GM19463 (cell line): ENCODE measurements around the gene TNNC2.
A peak's percentile ranks its signal among the peaks of the same experiment; 100 is the strongest.
"Not testable (repeated sequence)": the region's sequence is repeated elsewhere in the genome, so short reads cannot be mapped to it uniquely, and the experiment has no call there.

Experiments used
- ATAC-seq: cut with Tn5 transposase; IDR thresholded peaks from one replicate; pipeline ENCODE4 v1.9.1; 2021; ENCODE audit warnings: mild to moderate bottlenecking, moderate library complexity; ENCODE audit not compliant: unreplicated experiment

The TNNC2 gene

GRCh38 chr20:45848969-45849582 is 22.0 kb upstream of the TNNC2 start:
- ATAC-seq, result no peak

- no peak for ATAC-seq
These were observed 21.3 kb upstream of the TNNC2 start for GRCh38 chr20:45848421-45848820.

- no peak for ATAC-seq
These were observed 18.3 kb upstream of the TNNC2 start for GRCh38 chr20:45845452-45845851.

GRCh38 chr20:45843506-45843905 is 16.4 kb upstream of the TNNC2 start:
- no peak for ATAC-seq

DNA sequence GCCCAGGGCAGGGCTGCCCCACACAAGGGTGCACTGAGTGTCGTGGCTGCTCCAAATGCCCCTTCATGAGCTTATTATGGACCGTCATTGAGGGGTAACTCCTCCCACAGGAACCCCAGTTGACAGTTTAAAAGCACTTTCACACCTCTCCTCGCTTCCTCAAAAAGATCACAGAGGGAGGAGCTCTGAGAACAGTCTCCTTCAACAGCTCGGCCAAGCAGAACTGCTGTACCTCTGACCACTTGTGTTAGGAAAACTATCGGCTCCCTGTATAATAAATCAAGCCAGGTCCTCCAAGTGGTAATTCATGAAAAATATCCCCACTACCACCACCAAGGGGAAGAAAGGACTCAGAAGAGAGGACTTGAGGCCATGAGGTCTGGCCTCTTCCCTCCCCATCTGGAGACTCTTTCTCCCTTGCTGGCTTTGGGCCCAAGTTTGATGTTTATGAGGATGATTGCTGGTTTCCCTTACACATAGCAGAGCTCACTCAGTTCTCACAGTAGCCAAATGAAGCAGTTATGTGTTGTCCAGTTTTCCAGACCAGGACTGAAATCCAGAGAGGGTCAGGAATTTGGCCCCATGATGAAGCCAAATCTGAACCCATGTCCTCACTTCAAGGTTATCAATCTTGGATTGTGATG is 15.2 kb upstream of the TNNC2 start:
- ATAC-seq, result peak; percentile 41

- ATAC-seq, result no peak
These were observed 14.5 kb upstream of the TNNC2 start for GRCh38 chr20:45841407-45842129.

GRCh38 chr20:45840700-45841198 is 13.6 kb upstream of the TNNC2 start:
- no peak for ATAC-seq

DNA sequence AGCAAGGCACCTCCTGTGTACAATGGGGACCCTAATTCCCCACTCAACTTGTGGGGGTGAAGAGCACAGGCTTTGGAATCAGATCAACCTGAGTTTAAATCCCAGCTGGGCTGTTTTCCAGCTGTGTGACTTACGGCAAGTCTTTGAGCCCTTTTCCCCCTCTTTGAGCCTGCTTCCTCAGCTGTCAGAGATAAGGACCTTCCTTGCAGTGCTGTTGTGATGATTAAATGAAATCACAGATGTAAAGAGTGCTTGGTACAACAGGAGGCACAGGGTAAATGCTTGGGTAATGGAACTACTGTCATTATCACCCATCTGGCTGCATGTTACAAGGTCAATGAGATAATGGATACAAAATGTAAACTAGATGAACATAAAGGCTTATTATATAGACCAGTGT is 9.7 kb upstream of the TNNC2 start:
- no peak for ATAC-seq

DNA sequence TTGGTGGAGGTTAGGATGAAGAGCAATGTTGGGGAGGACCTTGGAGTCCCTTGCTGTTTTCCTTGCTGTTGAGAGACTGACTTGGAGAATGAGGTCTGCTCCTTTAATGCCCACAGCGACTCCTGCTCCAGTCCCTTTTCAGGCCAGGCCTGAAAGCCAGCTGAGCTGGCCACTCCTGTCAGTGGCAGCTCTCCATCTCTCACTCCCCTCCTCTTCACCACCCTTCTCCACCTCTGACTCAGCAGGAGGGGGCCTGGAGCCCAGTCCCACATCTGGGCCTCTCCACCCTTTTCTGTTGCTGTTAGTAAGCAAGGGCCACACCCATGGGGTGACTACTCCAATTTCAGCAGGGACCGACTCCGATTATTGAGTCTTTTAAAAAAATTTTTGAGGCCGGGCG is 8.7 kb upstream of the TNNC2 start:
- ATAC-seq, result no peak

GRCh38 chr20:45835329-45835765 is 8.2 kb upstream of the TNNC2 start:
- no peak for ATAC-seq

DNA sequence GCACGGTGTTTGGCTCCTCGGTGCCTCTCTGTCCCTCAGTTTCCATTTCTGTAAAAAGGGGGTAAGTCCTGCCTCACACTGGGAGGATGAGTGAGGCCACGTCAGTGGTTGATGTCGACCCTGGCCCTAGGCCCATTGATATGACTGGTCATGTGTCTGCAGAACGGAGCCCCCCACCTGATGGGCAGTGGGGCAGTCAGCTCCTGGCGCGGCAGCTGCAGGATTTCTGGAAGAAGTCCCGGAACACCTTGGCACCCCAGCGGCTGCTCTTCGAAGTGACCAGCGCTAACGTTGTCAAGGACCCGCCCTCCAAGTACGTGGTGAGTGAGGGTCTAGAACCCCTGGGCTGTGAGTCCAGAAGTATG is 7.7 kb upstream of the TNNC2 start:
- no peak for ATAC-seq

- ATAC-seq, result no peak
These were observed 7.0 kb upstream of the TNNC2 start for GRCh38 chr20:45833883-45834796.

GRCh38 chr20:45833030-45833882 is 6.1 kb upstream of the TNNC2 start, which contains the start of gene SNX21:
Gene SNX21 (plus strand): TSS chr20:45833799. CDS start chr20:45833920, 121 bp downstream.
- ATAC-seq, result no peak

DNA sequence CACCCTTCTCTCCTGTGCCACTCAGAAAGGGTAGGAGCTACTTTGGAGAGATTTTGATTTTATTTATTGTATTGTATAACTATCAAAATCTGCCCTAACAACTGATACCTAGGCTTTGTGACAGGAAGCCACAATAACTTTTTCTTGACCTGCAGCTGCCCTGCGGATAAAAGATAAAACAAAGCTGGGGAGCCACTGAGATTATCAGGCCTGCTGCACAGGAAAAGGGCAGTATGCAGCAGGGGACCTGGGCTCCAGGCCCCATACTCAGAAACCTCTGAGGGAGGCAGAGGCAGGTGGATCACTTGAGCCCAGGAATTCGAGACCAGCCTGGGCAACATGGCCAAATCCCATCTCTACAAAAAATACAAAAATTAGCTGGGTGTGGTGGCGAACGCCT is 5.5 kb upstream of the TNNC2 start:
- ATAC-seq, result no peak

DNA sequence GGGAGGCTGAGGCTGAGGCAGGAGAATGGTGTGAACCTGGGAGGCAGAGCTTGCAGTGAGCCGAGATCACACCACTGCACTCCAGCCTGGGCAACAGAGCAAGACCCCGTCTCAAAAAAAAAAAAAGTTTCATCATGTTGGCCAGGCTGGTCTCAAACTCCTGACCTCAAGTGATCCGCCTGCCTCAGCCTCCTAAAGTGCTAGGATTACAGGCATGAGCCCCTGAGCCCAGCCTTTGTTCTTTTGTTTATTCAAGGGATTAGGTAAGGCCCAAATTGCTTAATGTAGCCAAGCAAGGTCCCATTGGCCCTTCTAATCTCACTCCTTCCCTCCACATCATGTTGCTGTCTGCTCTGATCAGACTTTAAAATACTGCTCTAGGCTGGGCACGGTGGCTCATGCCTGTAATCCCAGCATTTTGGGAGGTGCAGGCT is 2.6 kb upstream of the TNNC2 start:
- ATAC-seq, result not testable (repeated sequence)

GRCh38 chr20:45828589-45828988 is 1.5 kb upstream of the TNNC2 start:
- ATAC-seq, result no peak

GRCh38 chr20:45827712-45828111 is 600 bp upstream of the TNNC2 start:
- ATAC-seq, result no peak

GRCh38 chr20:45826381-45827019 is 612 bp downstream of the TNNC2 start:
- ATAC-seq, result no peak
